Subcutaneous abdominal adipose tissue (tissue), 5 donors: ENCODE results near the gene ZNF407.

Experiments used
- H3K27ac ChIP-seq: one replicate; pipeline ENCODE4 v1.7.0; 2013; ENCODE audit warnings: low read depth, mild to moderate bottlenecking, inconsistent platforms, low read length, moderate library complexity
- H3K27me3 ChIP-seq, 5 donors: one replicate each; pipeline ENCODE4 v1.7.0; 2013; ENCODE audit warnings: low read length in 5 of 5, inconsistent platforms in 1 of 5; ENCODE audit not compliant: control insufficient read depth in 5 of 5, insufficient read depth in 4 of 5
- H3K36me3 ChIP-seq, 5 donors: one replicate each; pipeline ENCODE4 v1.7.0; 2013; ENCODE audit warnings: low read length in 5 of 5; ENCODE audit not compliant: control insufficient read depth in 5 of 5, insufficient read depth in 5 of 5
- H3K4me1 ChIP-seq, 5 donors: one replicate each; pipeline ENCODE4 v1.7.0; 2013; ENCODE audit warnings: low read length in 5 of 5, mild to moderate bottlenecking in 3 of 5, moderate library complexity in 1 of 5; ENCODE audit not compliant: control insufficient read depth in 5 of 5, insufficient read depth in 5 of 5
- H3K4me3 ChIP-seq, 5 donors: one replicate each; pipeline ENCODE4 v1.7.0; 2013; ENCODE audit warnings: low read length in 5 of 5, low read depth in 1 of 5
- H3K9ac ChIP-seq, 5 donors: one replicate each; pipeline ENCODE4 v1.7.0; 2013; ENCODE audit warnings: low read length in 5 of 5, mild to moderate bottlenecking in 4 of 5, moderate library complexity in 3 of 5
- H3K9me3 ChIP-seq, 5 donors: one replicate each; pipeline ENCODE4 v1.7.0; 2013; ENCODE audit warnings: low read length in 5 of 5; ENCODE audit not compliant: control insufficient read depth in 5 of 5
- donor health status: healthy.
- donor health status: healthy.
- donor health status: healthy.
- donor health status: healthy.
- donor health status: healthy.

Gene ZNF407

DNA sequence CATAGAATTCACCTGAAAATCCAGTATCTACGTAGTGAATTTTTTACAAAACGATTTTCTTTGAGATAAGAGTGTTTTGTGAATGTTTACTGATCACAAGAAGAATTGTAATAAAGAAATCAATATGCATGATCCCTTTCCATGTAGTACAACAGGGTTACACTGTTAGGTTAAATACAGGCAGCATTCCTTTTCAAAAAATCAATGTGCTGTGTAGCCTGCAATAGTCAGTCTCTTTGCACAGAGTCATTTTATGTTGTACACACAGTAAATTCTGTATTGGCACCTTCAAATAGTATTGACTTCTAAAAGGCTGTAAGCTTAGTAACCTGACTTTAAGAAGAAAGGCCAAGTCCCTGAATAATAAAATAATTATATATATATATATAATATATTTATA, 63.3 kb downstream of the ZNF407 start:
- H3K4me1 ChIP-seq: no peaks in the 10 kb centered on the region
- H3K27ac ChIP-seq: no peak overlapping the region
- H3K9me3 ChIP-seq: no peaks in the 10 kb centered on the region
- no peak overlapping the region for H3K9ac ChIP-seq
- H3K36me3 ChIP-seq: peaks cover 0 to 12% (median 5%) of the 10 kb centered on the region in 5 donors
- H3K4me3 ChIP-seq: no peak overlapping the region
- no peaks in the 10 kb centered on the region for H3K27me3 ChIP-seq

DNA sequence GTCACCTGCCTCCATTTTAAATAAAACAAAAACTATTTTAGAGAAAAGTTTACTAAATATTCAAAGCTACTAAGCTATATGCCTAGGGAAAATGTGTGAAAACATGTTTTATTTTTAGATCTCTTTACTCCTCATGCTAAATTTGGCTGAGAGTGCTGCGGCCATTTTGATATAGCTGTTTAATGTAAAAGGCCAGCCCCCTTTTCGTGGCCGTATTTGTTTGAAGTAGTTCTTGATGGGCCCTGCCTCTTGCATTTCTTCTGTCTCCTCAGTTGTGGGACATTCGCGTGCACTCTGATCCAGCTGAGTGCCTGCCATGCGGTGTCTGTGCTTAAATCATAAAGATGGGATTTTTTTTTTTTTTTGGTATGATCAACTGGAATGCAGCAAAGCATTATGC, 64.0 kb downstream of the ZNF407 start:
- no peak overlapping the region for H3K9ac ChIP-seq
- H3K27me3 ChIP-seq: no peaks in the 10 kb centered on the region
- H3K4me1 ChIP-seq: no peaks in the 10 kb centered on the region
- H3K36me3 ChIP-seq: peaks cover 0 to 16% (median 5%) of the 10 kb centered on the region in 5 donors
- no peak overlapping the region for H3K27ac ChIP-seq
- H3K4me3 ChIP-seq: no peak overlapping the region
- no peaks in the 10 kb centered on the region for H3K9me3 ChIP-seq

DNA sequence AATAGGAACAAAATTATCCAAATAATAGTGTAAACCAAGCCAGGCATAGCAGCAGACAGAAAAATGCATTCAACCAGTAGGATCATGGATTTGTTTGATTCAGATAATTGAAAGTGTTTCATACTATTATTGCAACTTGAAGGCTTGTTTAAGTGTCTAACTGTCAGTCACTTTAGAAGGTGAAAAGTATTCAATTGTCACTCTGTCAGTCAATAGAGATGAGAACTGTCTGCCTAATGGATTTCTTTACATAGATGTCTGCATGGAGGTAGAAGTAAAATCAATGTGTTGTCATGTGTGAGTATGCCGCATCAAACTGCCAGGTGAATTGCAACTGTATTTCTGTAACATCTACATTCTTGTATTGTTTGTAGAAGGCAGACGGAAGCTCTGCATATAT, 65.0 kb downstream of the ZNF407 start:
- Histone ChIP-seq H3K9ac (no peak overlapping the region), H3K4me3 (no peak overlapping the region), H3K27ac (no peak overlapping the region), H3K9me3 (no peaks in the 10 kb centered on the region), H3K36me3 (peaks cover 0 to 16% (median 5%) of the 10 kb centered on the region in 5 donors), H3K4me1 (no peaks in the 10 kb centered on the region), H3K27me3 (no peaks in the 10 kb centered on the region)

- H3K9ac ChIP-seq: no peak overlapping the region
- peaks cover 0 to 16% (median 8%) of the 10 kb centered on the region in 5 donors for H3K36me3 ChIP-seq
- H3K27ac ChIP-seq: no peak overlapping the region
- no peaks in the 10 kb centered on the region for H3K4me1 ChIP-seq
- no peaks in the 10 kb centered on the region for H3K27me3 ChIP-seq
- no peaks in the 10 kb centered on the region for H3K9me3 ChIP-seq
- H3K4me3 ChIP-seq: no peak overlapping the region
Observed at GRCh38 chr18:74665346-74665745, 67.7 kb downstream of the ZNF407 start.

DNA sequence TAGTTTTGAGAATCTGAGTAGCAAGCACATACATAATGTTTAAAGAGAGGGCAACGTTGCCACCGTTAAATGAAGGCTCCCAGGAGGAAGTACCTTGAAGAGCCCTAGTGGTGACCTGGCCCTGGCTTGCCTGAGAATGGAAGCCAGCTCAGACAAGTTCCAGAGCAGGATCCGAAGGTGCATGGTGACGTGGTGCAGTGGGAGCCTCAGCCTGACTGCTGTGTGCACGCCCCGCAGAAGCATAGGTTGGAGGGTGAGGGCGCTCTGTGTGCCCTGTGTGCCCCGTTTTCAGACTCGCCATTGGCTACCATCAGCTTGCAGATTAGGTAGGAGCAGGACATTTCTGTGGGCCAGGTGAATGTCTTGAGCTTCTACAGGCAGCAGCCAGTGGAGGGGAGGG, 68.2 kb downstream of the ZNF407 start:
- Histone ChIP-seq H3K4me1 (no peaks in the 10 kb centered on the region), H3K9me3 (no peaks in the 10 kb centered on the region), H3K9ac (no peak overlapping the region), H3K27me3 (no peaks in the 10 kb centered on the region), H3K36me3 (peaks cover 0 to 16% (median 8%) of the 10 kb centered on the region in 5 donors), H3K27ac (no peak overlapping the region), H3K4me3 (no peak overlapping the region)

DNA sequence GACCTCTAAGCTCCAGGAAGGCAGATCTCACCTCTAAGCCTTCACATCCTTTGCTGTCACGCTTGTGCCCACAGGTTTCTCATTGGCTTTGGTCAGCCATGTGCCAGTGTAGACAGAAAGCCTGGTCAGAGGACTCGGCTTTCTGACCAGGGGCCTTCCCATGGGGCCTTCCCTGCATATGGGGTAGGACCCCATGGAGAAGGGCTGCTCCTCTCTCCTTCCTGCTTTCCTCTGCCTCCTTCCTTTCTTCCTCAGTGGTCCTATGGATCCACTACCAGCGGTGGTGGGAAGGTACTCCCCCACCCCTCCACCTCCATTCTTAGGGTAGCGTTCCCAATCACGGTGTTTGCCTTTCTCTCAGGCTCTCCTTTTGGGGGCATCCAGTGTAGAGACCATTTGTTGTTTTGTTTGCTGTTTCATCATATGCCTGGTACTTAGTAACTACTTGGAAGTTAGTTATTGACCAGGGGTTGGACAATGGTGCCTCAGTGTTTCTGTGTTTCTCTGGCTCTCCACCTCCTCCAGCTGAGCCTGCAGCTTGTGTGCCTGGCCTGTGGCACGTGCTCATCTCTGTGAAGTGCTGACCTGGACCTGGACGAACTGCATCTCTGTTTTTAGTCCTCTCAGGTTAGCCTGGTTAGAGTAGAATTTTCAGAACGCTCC, 71.6 kb downstream of the ZNF407 start:
- Histone ChIP-seq H3K36me3 (peaks cover 0 to 16% (median 8%) of the 10 kb centered on the region in 5 donors), H3K27ac (no peak overlapping the region)

GRCh38 chr18:74672371-74672770, 74.7 kb downstream of the ZNF407 start:
- no peak overlapping the region for H3K9ac ChIP-seq
- H3K9me3 ChIP-seq: no peaks in the 10 kb centered on the region
- peaks cover 0 to 20% (median 8%) of the 10 kb centered on the region in 5 donors for H3K36me3 ChIP-seq
- no peaks in the 10 kb centered on the region for H3K27me3 ChIP-seq
- H3K27ac ChIP-seq: no peak overlapping the region
- H3K4me3 ChIP-seq: no peak overlapping the region
- H3K4me1 ChIP-seq: no peaks in the 10 kb centered on the region

More for the DNA sequence above, 71.6 kb downstream of the ZNF407 start:
- H3K27me3 ChIP-seq: no peaks in the 10 kb centered on the region
- no peaks in the 10 kb centered on the region for H3K4me1 ChIP-seq
- H3K9me3 ChIP-seq: no peaks in the 10 kb centered on the region
- H3K4me3 ChIP-seq: no peak overlapping the region
- H3K9ac ChIP-seq: no peak overlapping the region

DNA sequence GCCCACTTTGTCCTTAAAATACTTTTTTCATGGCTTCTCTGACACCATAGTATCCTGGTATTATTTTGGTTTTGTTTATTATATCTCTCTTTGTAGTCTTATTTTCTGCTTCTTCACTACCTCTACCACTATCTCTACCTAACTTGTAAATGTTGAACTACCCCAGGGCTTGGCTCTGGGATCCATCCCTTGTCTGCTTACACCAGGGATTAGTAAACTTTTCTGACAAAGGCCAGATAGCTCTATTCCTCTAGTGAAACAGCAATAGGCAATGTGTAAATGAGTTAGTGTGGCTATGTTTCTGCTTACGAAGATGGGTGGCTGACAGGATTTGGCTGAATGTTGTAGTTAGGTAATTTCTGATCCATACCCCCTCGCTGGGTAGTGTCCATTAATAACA, 76.8 kb downstream of the ZNF407 start:
- H3K36me3 ChIP-seq: peaks cover 4 to 16% (median 5%) of the 10 kb centered on the region in 5 donors
- no peak overlapping the region for H3K9ac ChIP-seq
- peaks cover 0 to 2% (median 0%) of the 10 kb centered on the region in 5 donors for H3K9me3 ChIP-seq
- H3K27me3 ChIP-seq: no peaks in the 10 kb centered on the region
- H3K27ac ChIP-seq: no peak overlapping the region
- H3K4me3 ChIP-seq: no peak overlapping the region
- no peaks in the 10 kb centered on the region for H3K4me1 ChIP-seq

DNA sequence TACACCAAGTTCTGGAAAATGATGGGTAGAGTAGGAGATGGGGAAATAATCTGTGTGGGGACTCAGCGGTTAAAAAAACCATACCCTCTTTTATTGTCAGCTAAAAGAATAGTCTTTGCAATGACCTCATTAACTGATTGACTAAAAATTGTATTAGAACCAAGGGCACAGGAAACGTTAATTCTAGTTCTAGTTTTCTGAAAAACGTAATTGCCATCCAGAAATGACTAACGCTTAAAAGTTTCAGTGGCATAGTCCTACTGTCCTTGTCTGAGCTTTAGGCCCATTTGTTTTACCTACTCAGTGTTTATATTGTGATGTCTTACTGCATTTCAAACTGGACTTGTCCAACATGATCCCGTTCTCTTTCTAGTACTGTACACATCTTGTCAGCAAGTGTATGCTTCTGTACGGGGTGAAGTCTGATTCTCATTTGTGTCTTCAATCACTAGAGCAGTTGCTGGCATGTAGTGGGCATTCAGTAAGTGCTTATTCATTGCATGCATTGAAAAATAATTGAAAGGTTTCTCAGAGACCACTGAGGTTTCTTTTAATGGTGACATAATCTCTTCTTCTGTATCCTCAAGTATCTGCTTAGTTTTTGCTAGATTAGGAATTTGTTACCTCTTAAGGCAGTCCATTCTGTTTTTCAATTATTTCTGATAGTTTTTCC, 81.5 kb downstream of the ZNF407 start:
- H3K27ac ChIP-seq: no peak overlapping the region
- no peak overlapping the region for H3K4me3 ChIP-seq
- peaks cover 0 to 9% (median 5%) of the 10 kb centered on the region in 5 donors for H3K36me3 ChIP-seq
- H3K9me3 ChIP-seq: peaks cover 0 to 2% (median 0%) of the 10 kb centered on the region in 5 donors
- H3K9ac ChIP-seq: no peak overlapping the region
- no peaks in the 10 kb centered on the region for H3K4me1 ChIP-seq
- no peaks in the 10 kb centered on the region for H3K27me3 ChIP-seq

DNA sequence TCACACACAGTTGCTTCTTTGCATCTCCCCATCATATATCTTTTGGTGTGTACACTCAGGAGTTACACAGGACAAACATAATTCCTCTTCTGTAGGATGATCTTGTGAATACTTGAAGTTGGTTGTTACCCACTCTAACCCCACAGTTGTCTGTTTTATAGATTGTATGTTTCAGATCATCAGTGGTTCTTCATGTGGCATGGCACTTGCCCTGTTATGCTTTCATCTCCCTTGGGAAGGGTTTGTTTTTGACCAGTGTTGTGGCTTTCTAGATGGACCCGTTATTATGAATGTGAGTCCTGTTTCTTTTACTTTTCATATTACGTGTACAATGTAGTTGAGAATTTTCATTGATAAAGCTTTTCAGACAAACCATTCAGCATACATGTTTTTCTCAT, 82.0 kb downstream of the ZNF407 start:
- H3K36me3 ChIP-seq: peaks cover 0 to 9% (median 5%) of the 10 kb centered on the region in 5 donors
- no peak overlapping the region for H3K9ac ChIP-seq
- H3K4me1 ChIP-seq: no peaks in the 10 kb centered on the region
- no peak overlapping the region for H3K4me3 ChIP-seq
- peaks cover 0 to 2% (median 0%) of the 10 kb centered on the region in 5 donors for H3K9me3 ChIP-seq
- H3K27ac ChIP-seq: no peak overlapping the region
- H3K27me3 ChIP-seq: no peaks in the 10 kb centered on the region
